ENCODE measurements around the gene KPNA5. TPM values are rescaled to one million over a fixed set of nuclear protein-coding genes. Genes with fewer than 3 reads are reported as not detected.

KPNA5 gene
- total RNA-seq, 2 experiments from 2014 or later, result 7.1 to 9.9 TPM

DNA sequence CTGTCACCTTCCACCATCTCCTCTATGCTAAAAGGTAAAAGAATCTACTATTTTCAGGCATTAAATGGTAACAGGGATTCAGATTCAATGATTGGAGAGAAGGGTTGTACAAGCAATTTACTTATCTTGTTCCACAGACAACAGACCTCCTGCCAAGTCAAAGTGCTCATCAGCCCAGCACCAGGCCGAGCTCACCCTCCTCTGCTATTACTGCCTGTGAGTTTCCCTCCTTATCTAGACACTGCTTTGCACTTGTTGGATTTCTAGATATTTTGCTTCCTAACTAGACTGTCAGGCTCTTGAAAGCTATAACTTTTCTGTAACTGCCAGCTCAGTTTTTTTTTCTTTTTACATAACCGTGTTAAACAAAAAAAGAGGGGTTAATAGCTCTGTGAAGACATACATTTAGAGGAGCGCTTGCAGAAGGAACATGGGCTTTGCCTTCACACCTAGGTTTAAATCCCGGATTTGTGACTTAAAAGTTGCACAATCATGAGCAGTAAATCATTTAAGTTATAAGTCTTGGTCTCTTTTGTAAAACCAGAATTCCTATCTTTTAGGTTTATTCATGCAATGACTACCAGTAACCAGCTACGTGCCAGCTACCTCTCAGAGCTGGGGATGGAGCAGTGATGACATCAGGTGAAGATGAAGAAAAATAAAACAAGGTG, 85.6 kb downstream of the KPNA5 start:
- Mint-ChIP-seq H3K27me3 (peaks cover 54% of the 10 kb centered on the region), H3K36me3 (ENCODE audit: low read depth) (no peaks in the 10 kb centered on the region), H3K9me3 (no peaks in the 10 kb centered on the region), H3K27ac (no peak overlapping the region), H3K4me3 (no peak overlapping the region), H3K4me1 (peaks cover 9% of the 10 kb centered on the region)
- no peak for DNase-seq
- ChIA-PET CTCF (no interaction called here), POLR2A (no interaction called here)

DNA sequence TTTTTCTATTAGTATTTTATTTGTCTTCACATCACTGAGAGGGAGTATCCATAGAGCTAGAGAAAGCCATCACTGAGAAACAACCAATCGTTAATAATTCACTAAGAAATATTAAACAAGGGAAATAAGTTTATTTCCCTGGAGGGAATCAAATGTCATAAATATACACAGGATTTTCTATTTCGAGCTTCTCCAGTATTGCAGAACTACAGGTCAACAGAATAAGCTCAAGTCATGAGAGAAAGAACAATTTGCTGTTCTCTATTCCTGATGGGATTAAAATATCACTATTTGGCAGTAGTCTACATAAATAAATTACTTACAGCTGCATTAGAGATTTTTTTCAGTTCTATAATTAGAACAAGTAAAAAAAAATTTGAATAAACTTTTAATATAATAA, 86.7 kb downstream of the KPNA5 start:
- no peak for DNase-seq
- no peaks in the 10 kb centered on the region for H3K36me3 Mint-ChIP-seq (ENCODE audit: low read depth)
- no peak overlapping the region for H3K27ac Mint-ChIP-seq
- peaks cover 52% of the 10 kb centered on the region for H3K27me3 Mint-ChIP-seq
- H3K4me1 Mint-ChIP-seq, result peaks cover 9% of the 10 kb centered on the region
- H3K9me3 Mint-ChIP-seq, result no peaks in the 10 kb centered on the region
- ChIA-PET CTCF (no interaction called here), POLR2A (no interaction called here)
- no peak overlapping the region for H3K4me3 Mint-ChIP-seq

DNA sequence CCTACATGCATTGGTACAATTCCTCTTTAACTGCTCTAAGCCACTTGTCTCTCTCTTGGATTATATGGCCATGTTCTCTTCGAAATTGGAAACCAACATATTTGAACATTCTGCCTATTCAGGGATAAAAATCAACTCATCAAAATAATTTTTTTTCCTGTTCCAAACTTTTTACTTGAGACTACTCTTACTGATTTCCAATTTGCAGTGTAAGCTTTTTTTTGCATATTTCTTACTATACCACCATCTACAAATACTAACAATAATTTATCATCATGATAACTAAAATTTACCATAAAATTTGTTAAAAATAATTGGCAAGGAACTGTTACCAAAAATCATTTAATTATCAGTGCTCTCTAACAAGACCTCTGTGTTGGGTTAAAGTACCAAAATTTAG, 91.4 kb downstream of the KPNA5 start:
- DNase-seq, result no peak
- no peak overlapping the region for H3K4me3 Mint-ChIP-seq
- H3K36me3 Mint-ChIP-seq (ENCODE audit: low read depth), result no peaks in the 10 kb centered on the region
- peaks cover 19% of the 10 kb centered on the region for H3K27me3 Mint-ChIP-seq
- no peaks in the 10 kb centered on the region for H3K9me3 Mint-ChIP-seq
- POLR2A ChIA-PET, result no interaction called here
- no peaks in the 10 kb centered on the region for H3K4me1 Mint-ChIP-seq
- CTCF ChIA-PET, result no interaction called here
- H3K27ac Mint-ChIP-seq, result no peak overlapping the region

DNA sequence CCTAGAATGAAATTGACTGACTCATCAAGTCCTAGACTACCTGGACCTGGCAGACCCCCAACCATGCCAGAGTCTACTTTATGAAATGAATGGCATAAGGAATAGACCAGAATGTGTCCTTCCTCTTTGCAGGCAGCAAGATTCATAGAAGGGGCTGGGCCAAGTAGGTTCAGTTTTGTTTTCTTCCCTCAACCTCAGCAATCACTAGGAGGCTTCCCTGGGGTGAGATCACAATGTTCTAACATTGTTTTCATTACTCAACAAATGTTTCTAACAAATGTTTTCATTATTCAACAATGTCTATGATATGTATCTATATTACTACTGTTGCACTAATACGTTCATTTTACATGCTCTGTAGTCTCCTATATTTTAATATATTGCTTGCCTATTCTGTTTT, 92.9 kb downstream of the KPNA5 start:
- Mint-ChIP-seq H3K36me3 (ENCODE audit: low read depth) (no peaks in the 10 kb centered on the region), H3K4me3 (no peak overlapping the region), H3K27ac (no peak overlapping the region), H3K27me3 (peaks cover 15% of the 10 kb centered on the region), H3K4me1 (no peaks in the 10 kb centered on the region), H3K9me3 (no peaks in the 10 kb centered on the region)
- ChIA-PET CTCF (no interaction called here), POLR2A (no interaction called here)
- no peak for DNase-seq

DNA sequence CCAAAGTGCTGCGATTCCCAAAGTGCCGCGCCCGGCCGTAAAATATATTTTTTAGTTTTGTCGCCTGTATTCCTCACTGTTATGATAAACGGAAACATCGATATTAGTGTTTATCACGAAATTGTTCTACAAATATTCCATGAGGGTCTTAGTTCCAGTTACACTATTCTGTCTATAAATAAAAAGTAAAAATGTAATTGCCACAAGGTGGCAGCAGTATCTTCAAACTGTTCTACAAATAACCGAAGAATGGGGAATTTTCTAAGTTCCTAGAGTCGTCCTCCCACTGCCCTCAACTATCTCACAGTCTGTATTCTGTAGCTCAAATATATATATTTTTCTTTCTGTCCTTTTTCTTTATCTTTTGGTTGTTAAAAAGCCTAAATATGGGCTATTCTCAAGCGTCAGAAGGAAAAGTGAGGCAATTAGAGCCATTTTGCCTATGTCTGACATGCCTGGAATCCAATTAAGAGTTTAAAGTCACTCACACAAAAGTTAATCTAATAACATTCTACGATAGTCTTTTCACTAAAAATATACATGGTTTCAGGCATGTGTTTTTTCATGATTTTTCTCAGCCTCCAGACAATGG, 98.7 kb downstream of the KPNA5 start:
- Mint-ChIP-seq H3K36me3 (ENCODE audit: low read depth) (no peaks in the 10 kb centered on the region), H3K27me3 (peaks cover 3% of the 10 kb centered on the region), H3K9me3 (no peaks in the 10 kb centered on the region), H3K4me3 (no peak overlapping the region), H3K4me1 (no peaks in the 10 kb centered on the region), H3K27ac (no peak overlapping the region)
- ChIA-PET CTCF (interaction anchor here (0.9 to 1.5 kb wide), 2 partner anchors 10 to 65 kb away, joined by 3 read pairs; no protein-coding TSS in a partner anchor), POLR2A (no interaction called here)
- DNase-seq, result no peak

DNA sequence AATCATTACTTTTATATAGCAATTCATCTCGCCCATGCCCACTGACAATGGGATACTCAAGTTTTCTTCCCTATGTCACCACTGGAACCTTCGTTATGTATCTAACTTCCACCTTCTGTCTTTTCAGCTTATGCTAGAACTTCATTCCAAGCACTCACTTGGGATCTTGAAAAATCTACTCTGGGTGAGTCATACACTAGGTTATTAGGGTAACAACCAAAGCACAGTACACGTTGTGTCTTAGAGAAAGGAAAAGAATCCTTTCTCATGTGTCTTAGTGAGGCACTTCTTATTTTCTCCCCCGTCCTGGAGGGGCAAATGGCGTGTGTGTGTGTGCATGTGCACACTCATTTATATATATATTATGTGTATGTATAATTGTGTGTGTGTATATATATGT, 102.8 kb downstream of the KPNA5 start:
- H3K4me1 Mint-ChIP-seq, result no peaks in the 10 kb centered on the region
- H3K4me3 Mint-ChIP-seq, result no peak overlapping the region
- no peaks in the 10 kb centered on the region for H3K36me3 Mint-ChIP-seq (ENCODE audit: low read depth)
- CTCF ChIA-PET, result no interaction called here
- no peak overlapping the region for H3K27ac Mint-ChIP-seq
- no peak for DNase-seq
- peaks cover 5% of the 10 kb centered on the region for H3K27me3 Mint-ChIP-seq
- H3K9me3 Mint-ChIP-seq, result no peaks in the 10 kb centered on the region
- POLR2A ChIA-PET, result no interaction called here

Other genes with a start within 250 kb of the KPNA5 start
- gene CALHM6, start 219.8 kb upstream of the KPNA5 start, total RNA-seq, result 10 to 100 TPM; 11.2 to 13.1 TPM
- not detected for gene CALHM5, start 169.6 kb upstream of the KPNA5 start, total RNA-seq
- gene TRAPPC3L, start 135.5 kb upstream of the KPNA5 start, total RNA-seq, result not detected
- not detected for gene CALHM4, start 127.5 kb upstream of the KPNA5 start, total RNA-seq
- 10 to 100 TPM; 37.8 to 39.5 TPM for gene RWDD1, start 109.7 kb upstream of the KPNA5 start, total RNA-seq
- gene RSPH4A, start 64.7 kb upstream of the KPNA5 start, total RNA-seq, result under 1 TPM; 0.10 to 0.15 TPM
- 10 to 100 TPM; 18.8 to 19.7 TPM for gene ZUP1, start 12.4 kb upstream of the KPNA5 start, total RNA-seq
- gene FAM162B, start 84.5 kb downstream of the KPNA5 start, total RNA-seq, result not detected
- gene GPRC6A, start 147.9 kb downstream of the KPNA5 start, total RNA-seq, result not detected
- gene RFX6, start 196.0 kb downstream of the KPNA5 start, total RNA-seq, result not detected